GM12872 (cell line): ENCODE data around the gene ODF2L.

Experiments
- TF ChIP-seq, protein P1 (sequence below): IDR thresholded peaks from 3 replicates; pipeline ENCODE4 v1.5.1; 2011; ENCODE audit warnings: low read depth, mild to moderate bottlenecking, low read length, moderate library complexity; ENCODE audit not compliant: insufficient read depth

Gene ODF2L

DNA sequence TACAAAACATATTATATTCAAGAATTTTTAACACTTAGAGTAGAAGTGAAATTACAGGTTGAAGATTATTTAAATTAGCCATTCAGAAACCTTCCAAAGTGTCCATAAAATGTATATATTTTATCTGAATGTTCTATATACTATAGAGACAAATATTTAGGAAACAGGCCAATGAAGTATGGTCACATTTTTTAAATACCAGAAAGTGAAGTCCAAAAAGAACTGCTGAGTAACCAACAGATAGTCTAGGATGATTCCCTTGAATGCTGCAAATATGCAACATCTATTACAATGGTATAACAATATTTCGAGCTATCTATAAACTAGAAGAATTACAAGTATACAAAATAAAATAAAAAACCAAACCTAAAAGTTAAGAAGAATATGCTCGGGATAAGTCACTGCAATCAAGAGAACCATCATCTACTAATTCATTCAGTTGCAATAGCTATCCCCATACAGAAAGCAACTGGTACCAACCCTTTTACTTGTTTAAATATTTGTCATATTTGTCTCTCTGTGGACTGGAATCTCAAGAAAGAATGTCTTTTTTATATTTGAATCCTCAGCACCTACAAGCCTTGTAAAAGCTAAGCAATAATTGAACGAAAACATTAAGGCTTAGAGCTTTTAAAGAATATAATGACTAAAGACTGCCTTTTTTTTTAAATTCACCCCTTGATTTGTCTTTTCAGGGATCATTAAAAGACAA lies 8.1 kb downstream of the ODF2L start:
- TF ChIP-seq, protein P1, sequence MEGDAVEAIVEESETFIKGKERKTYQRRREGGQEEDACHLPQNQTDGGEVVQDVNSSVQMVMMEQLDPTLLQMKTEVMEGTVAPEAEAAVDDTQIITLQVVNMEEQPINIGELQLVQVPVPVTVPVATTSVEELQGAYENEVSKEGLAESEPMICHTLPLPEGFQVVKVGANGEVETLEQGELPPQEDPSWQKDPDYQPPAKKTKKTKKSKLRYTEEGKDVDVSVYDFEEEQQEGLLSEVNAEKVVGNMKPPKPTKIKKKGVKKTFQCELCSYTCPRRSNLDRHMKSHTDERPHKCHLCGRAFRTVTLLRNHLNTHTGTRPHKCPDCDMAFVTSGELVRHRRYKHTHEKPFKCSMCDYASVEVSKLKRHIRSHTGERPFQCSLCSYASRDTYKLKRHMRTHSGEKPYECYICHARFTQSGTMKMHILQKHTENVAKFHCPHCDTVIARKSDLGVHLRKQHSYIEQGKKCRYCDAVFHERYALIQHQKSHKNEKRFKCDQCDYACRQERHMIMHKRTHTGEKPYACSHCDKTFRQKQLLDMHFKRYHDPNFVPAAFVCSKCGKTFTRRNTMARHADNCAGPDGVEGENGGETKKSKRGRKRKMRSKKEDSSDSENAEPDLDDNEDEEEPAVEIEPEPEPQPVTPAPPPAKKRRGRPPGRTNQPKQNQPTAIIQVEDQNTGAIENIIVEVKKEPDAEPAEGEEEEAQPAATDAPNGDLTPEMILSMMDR: no peak

DNA sequence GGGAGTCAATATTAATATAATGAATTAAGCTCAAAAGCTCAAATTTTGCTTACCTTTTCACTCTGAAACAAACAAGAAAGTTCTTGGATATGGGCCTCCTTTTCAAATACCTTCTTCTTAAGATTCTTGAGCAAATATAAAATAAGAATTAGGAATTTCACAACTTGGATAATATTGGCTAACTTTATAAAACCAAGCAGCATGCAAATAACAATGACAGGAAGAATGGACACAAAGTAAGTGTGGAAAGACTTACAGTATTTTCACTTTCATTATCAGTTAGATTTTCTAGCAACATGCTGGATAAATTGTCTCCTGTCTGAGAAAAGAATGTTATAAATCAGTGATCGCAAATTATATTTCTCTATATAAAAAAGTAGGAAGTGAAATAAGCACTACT lies 13.2 kb downstream of the ODF2L start:
- TF ChIP-seq, protein P1: no peak

DNA sequence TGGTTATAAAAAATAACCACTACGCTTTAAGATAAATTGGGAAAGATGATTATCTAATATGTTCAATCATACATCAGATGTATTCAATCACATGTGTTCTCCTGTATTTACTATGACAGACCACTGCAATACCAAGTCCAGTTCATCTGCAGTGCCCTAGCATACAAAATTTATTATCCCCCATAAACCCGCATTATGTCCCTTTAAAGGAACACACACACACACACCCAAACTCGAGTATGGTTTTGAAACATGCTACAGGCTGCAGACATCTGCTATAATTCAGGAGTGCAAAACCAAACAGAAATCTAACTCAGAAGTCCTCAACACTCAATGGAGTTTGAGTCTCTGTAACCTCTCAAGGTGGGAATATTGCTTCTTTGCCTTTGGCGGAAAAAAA lies 14.9 kb downstream of the ODF2L start:
- TF ChIP-seq, protein P1: no peak

DNA sequence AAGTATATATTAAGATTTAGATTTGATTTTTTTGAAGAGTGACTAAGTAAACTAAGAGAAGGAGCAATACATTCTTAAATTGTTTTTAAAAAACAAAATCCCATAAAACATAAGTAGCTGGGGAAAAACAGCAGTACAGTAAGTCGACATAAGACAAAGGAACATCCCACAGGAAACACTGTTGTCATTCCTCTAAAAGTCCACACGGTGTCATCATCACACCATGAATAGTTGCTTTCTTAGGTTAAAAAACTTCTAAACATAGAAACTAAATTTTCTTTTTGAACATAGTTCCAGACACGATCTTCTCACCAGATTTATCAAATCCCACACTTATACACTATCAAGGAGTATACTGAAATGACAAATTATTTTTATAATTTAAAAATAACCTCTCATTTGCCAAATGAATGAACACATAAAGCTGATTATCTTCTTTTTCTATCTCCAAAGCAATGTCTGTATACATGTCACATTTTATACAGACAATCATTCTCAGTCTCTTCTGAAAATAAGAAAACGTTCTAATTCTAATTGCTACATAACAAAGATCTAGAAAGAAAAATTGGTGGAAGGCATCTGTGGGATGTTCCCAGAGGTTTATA lies 15.8 kb downstream of the ODF2L start:
- TF ChIP-seq, protein P1: peak; percentile 60; the same call in 2 of the 3 replicates

DNA sequence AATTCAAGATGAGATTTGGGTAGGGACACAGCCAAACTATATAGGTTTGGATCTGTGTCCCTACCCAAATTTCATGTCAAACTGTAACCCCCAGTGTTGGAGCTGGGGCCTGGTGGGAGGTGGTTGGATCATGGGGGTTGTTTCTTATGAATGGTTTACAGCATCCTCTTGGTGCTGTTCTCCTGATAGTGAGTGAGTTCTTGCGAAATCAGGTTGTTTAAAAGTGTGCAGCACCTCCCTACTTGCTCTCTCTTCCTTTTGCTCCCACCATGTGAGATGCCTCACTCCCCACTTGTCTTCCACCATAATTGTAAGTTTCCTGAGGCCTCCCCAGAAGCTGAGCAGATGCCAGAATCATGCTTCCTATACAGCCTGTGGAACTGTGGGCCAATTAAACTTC lies 17.3 kb downstream of the ODF2L start:
- TF ChIP-seq, protein P1: no peak

DNA sequence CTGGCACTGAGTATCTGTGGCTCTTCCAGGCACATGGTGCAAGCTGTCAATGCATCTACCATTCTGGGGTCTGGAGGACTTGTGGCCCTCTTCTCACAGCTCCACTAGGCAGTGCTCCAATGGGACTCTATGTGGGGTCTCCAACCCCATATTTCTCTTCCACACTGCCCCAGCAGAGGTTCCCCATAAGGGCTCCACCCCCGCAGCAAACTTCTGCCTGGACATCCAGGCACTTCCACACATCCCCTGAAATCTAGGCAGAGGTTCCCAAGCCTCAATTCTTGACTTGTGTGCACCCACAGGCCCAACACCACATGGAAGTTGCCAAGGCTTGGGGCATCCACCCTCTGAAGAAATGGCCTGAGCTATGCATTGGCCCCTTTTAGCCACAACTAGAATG lies 18.8 kb downstream of the ODF2L start:
- TF ChIP-seq, protein P1: no peak

DNA sequence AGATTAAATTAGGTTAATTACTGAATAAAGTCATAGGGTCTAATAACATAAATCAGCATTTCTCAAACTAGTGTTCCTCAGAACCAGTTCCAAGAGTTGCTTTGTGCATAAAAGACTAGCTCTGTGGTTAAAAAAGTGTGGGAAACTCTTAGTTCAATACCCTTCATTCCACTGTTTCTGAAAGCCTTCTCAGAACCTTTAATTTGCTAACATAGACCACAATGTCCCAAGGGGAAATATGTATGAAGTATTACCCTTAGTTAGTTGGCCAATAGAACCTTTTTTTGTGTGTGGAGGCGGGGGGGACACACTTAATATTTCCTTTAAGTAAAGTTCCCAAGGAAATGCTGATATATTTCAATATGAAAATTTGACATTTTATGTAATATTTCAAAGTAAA lies 20.4 kb downstream of the ODF2L start:
- TF ChIP-seq, protein P1: no peak
